Erythroblast (primary cell): ENCODE data around the gene CYP46A1.

ENCODE experiments used
- GATA1 ChIP-seq: IDR thresholded peaks from 2 replicates; pipeline ENCODE4 v1.6.1; 2011; ENCODE audit warnings: low read depth, mild to moderate bottlenecking, control low read depth, low read length, moderate library complexity
- POLR2A ChIP-seq: IDR thresholded peaks from 2 replicates; pipeline ENCODE4 v1.6.1; 2011; ENCODE audit warnings: mild to moderate bottlenecking, low read length

DNA sequence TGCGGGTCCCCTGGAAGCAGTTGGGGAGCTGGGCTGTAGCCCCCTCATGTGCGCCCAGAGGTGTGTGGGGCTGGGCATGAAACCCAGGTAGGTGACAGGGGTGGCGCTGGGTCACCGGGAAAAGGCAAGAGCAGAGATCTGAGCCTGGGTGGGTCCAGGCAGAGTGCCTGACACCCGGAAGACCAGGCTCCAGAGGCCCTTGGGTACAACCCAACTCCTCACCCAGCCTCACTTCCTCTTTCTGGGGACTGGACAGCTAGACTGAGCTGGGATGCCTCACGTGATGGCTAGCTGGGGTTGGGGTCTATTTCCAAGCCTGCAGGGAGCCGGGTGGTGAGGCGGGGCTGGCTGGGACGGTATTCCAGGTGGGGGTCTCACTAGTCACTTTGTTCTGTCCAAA, 16.3 kb upstream of the CYP46A1 start:
- no peak for TF ChIP-seq GATA1
- TF ChIP-seq POLR2A, result no peak
